MM.1S (cell line): Measurements from ENCODE around the gene GEMIN4.

Experiments
- DNase-seq: peaks from one replicate; pipeline ENCODE4 v3.0.0-alpha.2; 2015
- H2AFZ ChIP-seq: fragments of 300-600 bp; sonication (generic); 2 replicates; pipeline ENCODE4 v1.6.0; 2016; ENCODE audit warnings: antibody characterized with exemption, low read length
- H3F3A ChIP-seq: fragments of 300-600 bp; sonication (generic); 2 replicates; pipeline ENCODE4 v1.6.1; 2016; ENCODE audit warnings: mild to moderate bottlenecking, antibody characterized with exemption, low read length, moderate library complexity, mixed read lengths; ENCODE audit not compliant: insufficient read depth
- H3K27ac ChIP-seq: fragments of 300-600 bp; sonication (generic); 2 replicates; pipeline ENCODE4 v1.5.1; 2016; ENCODE audit warnings: mild to moderate bottlenecking, low read length
- H3K27me3 ChIP-seq: fragments of 300-600 bp; sonication (generic); replicated peaks from 2 replicates; pipeline ENCODE4 v1.6.0; 2016; ENCODE audit warnings: low read length; ENCODE audit not compliant: insufficient read depth
- H3K36me3 ChIP-seq: fragments of 300-600 bp; sonication (generic); replicated peaks from 2 replicates; pipeline ENCODE4 v1.6.1; 2016; ENCODE audit warnings: mild to moderate bottlenecking, low read length, mixed read lengths; ENCODE audit not compliant: insufficient read depth
- H3K4me1 ChIP-seq: fragments of 300-600 bp; sonication (generic); 2 replicates; pipeline ENCODE4 v1.6.1; 2016; ENCODE audit warnings: low read length, mixed read lengths
- H3K4me2 ChIP-seq: fragments of 300-600 bp; sonication (generic); 2 replicates; pipeline ENCODE4 v1.6.0; 2016; ENCODE audit warnings: low read depth, low read length
- H3K4me3 ChIP-seq: fragments of 300-600 bp; sonication (generic); 2 replicates; pipeline ENCODE4 v1.5.1; 2016; ENCODE audit warnings: low read length, mixed read lengths
- H3K79me2 ChIP-seq: fragments of 300-600 bp; sonication (generic); 2 replicates; pipeline ENCODE4 v1.6.1; 2016; ENCODE audit warnings: mixed run types, low read length, mixed read lengths
- H3K9ac ChIP-seq: fragments of 300-600 bp; sonication (generic); 2 replicates; pipeline ENCODE4 v1.6.1; 2016; ENCODE audit warnings: low read length, mixed read lengths
- H3K9me2 ChIP-seq: fragments of 300-600 bp; sonication (generic); replicated peaks from 2 replicates; pipeline ENCODE4 v1.6.1; 2016; ENCODE audit warnings: mild to moderate bottlenecking, low read length, mixed read lengths; ENCODE audit not compliant: insufficient read depth
- H3K9me3 ChIP-seq: fragments of 300-600 bp; sonication (generic); replicated peaks from 2 replicates; pipeline ENCODE4 v1.6.1; 2016; ENCODE audit warnings: mild to moderate bottlenecking, low read length, mixed read lengths; ENCODE audit not compliant: insufficient read depth
- H4K20me1 ChIP-seq: fragments of 300-600 bp; sonication (generic); 2 replicates; pipeline ENCODE4 v1.6.1; 2016; ENCODE audit warnings: mild to moderate bottlenecking, low read length, moderate library complexity, mixed read lengths; ENCODE audit not compliant: insufficient read depth
- EZH2 ChIP-seq: fragments of 300-600 bp; sonication (generic); optimal IDR thresholded peaks from 2 replicates; pipeline ENCODE3; 2017; ENCODE audit warnings: low read depth, mild to moderate bottlenecking, antibody characterized with exemption, low read length, mixed read lengths
- EZH2phosphoT487 ChIP-seq: fragments of 300-600 bp; sonication (generic); IDR thresholded peaks from 2 replicates; pipeline ENCODE4 v1.6.1; 2018; ENCODE audit warnings: antibody characterized with exemption, low read length
- TF ChIP-seq, protein P1 (sequence below): fragments of 300-600 bp; sonication (generic); IDR thresholded peaks from 2 replicates; pipeline ENCODE4 v1.5.1; 2016; ENCODE audit warnings: antibody characterized with exemption, low read length, mixed read lengths

The GEMIN4 gene

GRCh38 chr17:774313-774584 lies 22.2 kb upstream of the GEMIN4 start:
- Histone ChIP-seq H3K79me2 (no peaks in the 10 kb centered on the region), H3K9ac (no peak overlapping the region), H2AFZ (no peak overlapping the region), H3K9me2 (no peaks in the 10 kb centered on the region), H3K4me1 (no peaks in the 10 kb centered on the region), H3K4me2 (no peak overlapping the region), H3F3A (no peaks in the 10 kb centered on the region), H3K27me3 (no peaks in the 10 kb centered on the region), H3K36me3 (peaks cover 7% of the 10 kb centered on the region), H3K9me3 (no peaks in the 10 kb centered on the region), H3K4me3 (no peak overlapping the region), H4K20me1 (no peaks in the 10 kb centered on the region), H3K27ac (no peak overlapping the region)
- TF ChIP-seq EZH2phosphoT487: no peak
- no peak for TF ChIP-seq EZH2
- TF ChIP-seq, protein P1, sequence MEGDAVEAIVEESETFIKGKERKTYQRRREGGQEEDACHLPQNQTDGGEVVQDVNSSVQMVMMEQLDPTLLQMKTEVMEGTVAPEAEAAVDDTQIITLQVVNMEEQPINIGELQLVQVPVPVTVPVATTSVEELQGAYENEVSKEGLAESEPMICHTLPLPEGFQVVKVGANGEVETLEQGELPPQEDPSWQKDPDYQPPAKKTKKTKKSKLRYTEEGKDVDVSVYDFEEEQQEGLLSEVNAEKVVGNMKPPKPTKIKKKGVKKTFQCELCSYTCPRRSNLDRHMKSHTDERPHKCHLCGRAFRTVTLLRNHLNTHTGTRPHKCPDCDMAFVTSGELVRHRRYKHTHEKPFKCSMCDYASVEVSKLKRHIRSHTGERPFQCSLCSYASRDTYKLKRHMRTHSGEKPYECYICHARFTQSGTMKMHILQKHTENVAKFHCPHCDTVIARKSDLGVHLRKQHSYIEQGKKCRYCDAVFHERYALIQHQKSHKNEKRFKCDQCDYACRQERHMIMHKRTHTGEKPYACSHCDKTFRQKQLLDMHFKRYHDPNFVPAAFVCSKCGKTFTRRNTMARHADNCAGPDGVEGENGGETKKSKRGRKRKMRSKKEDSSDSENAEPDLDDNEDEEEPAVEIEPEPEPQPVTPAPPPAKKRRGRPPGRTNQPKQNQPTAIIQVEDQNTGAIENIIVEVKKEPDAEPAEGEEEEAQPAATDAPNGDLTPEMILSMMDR: no peak
- DNase-seq: no peak

DNA sequence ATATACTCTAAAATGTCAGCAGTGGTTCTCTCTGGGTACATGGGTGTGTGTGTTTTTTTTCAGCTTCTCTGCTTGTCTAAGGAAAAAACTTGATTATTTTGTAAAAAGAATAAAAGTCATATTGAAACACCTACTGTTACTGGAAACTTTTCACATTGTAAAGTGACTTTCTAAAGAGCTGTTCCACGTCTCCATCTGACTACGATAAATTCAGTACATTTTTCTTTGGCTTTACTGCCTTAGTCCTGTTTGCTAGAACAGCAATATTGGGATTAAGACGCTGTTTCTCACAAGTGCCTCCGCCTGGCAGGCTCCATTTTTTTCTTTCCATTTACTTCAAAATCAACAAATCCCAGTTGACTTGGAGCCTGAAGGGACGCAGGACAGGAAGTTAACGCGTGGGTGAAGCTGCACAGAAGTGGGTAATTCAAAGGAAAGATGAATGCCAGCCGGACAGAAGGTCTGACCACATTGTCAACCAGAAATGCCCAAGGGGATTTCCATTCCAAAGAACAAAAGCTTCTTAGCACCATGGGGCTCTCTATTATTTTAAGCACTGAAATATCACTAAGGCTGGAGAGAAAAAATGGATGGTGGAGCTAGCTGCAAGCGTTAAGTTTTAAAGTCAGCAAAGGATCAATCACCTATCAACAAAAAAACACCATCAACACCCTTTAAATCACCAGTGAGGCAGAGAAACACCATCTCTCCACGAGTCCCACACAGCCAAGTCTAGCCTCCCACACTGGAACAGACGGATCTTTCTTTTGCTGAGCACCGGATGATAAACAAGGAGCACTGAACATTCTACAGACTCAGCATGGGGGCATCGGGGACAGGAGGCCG lies 21.6 kb upstream of the GEMIN4 start:
- no peak for DNase-seq
- H3K27ac ChIP-seq: no peak overlapping the region
- no peaks in the 10 kb centered on the region for H3K79me2 ChIP-seq
- no peaks in the 10 kb centered on the region for H3K9me2 ChIP-seq
- peaks cover 7% of the 10 kb centered on the region for H3K36me3 ChIP-seq
- no peaks in the 10 kb centered on the region for H4K20me1 ChIP-seq
- no peak overlapping the region for H3K4me2 ChIP-seq
- TF ChIP-seq EZH2 (no peak), EZH2phosphoT487 (no peak)
- TF ChIP-seq, protein P1: no peak
- no peaks in the 10 kb centered on the region for H3K4me1 ChIP-seq
- H2AFZ ChIP-seq: no peak overlapping the region
- no peaks in the 10 kb centered on the region for H3K9me3 ChIP-seq
- H3K9ac ChIP-seq: no peak overlapping the region
- H3K27me3 ChIP-seq: no peaks in the 10 kb centered on the region
- no peaks in the 10 kb centered on the region for H3F3A ChIP-seq
- H3K4me3 ChIP-seq: no peak overlapping the region

GRCh38 chr17:773016-773415 lies 21.0 kb upstream of the GEMIN4 start:
- DNase-seq: no peak
- Histone ChIP-seq H3K9ac (no peak overlapping the region), H3K27me3 (no peaks in the 10 kb centered on the region), H4K20me1 (no peaks in the 10 kb centered on the region), H3K79me2 (no peaks in the 10 kb centered on the region), H2AFZ (no peak overlapping the region), H3K36me3 (peaks cover 7% of the 10 kb centered on the region), H3K4me1 (no peaks in the 10 kb centered on the region), H3K27ac (no peak overlapping the region), H3K4me3 (no peak overlapping the region), H3K4me2 (no peak overlapping the region), H3F3A (no peaks in the 10 kb centered on the region), H3K9me3 (no peaks in the 10 kb centered on the region), H3K9me2 (no peaks in the 10 kb centered on the region)
- TF ChIP-seq EZH2phosphoT487: no peak
- TF ChIP-seq, protein P1: no peak
- TF ChIP-seq EZH2: no peak
